Measurements from ENCODE around the gene ZBTB32.

DNA sequence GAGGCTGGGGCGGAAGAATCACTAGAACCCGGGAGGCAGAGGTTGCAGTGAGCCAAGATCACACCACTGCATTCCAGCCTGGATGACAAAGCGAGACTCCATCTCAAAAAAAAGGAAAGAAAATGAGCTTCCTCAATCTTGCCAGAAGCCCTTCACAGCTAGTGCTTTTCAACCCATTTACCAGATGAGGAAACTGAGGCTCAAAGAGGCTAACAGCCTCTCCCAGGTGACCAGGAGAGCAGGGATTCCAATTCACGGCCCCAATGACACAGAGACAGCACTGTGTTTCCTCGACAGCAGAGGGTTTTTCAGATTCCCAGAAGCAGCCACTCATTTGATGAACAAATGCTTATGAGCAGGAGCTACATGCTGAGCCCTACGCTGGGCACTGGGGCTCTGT lies 34.8 kb upstream of the ZBTB32 start:
- TF ChIP-seq, protein P1, sequence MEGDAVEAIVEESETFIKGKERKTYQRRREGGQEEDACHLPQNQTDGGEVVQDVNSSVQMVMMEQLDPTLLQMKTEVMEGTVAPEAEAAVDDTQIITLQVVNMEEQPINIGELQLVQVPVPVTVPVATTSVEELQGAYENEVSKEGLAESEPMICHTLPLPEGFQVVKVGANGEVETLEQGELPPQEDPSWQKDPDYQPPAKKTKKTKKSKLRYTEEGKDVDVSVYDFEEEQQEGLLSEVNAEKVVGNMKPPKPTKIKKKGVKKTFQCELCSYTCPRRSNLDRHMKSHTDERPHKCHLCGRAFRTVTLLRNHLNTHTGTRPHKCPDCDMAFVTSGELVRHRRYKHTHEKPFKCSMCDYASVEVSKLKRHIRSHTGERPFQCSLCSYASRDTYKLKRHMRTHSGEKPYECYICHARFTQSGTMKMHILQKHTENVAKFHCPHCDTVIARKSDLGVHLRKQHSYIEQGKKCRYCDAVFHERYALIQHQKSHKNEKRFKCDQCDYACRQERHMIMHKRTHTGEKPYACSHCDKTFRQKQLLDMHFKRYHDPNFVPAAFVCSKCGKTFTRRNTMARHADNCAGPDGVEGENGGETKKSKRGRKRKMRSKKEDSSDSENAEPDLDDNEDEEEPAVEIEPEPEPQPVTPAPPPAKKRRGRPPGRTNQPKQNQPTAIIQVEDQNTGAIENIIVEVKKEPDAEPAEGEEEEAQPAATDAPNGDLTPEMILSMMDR (IDR thresholded peaks at IDR 0.05): no peak
- no peak for TF ChIP-seq EP300 (IDR thresholded peaks at IDR 0.05)
- TF ChIP-seq POLR2AphosphoS5 (IDR thresholded peaks at IDR 0.05): no peak
